ENCODE measurements around the gene CNTNAP5.

GRCh38 chr2:124316881-124317605 is 292.0 kb downstream of the CNTNAP5 start:
- TF ChIP-seq, protein P1, sequence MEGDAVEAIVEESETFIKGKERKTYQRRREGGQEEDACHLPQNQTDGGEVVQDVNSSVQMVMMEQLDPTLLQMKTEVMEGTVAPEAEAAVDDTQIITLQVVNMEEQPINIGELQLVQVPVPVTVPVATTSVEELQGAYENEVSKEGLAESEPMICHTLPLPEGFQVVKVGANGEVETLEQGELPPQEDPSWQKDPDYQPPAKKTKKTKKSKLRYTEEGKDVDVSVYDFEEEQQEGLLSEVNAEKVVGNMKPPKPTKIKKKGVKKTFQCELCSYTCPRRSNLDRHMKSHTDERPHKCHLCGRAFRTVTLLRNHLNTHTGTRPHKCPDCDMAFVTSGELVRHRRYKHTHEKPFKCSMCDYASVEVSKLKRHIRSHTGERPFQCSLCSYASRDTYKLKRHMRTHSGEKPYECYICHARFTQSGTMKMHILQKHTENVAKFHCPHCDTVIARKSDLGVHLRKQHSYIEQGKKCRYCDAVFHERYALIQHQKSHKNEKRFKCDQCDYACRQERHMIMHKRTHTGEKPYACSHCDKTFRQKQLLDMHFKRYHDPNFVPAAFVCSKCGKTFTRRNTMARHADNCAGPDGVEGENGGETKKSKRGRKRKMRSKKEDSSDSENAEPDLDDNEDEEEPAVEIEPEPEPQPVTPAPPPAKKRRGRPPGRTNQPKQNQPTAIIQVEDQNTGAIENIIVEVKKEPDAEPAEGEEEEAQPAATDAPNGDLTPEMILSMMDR (IDR thresholded peaks at IDR 0.05; ENCODE audit: low read length), result no peak
- TF ChIP-seq EZH2 (optimal IDR thresholded peaks at IDR 0.05; ENCODE audit: low read depth, low read length), result no peak

Measured in MM.1S (cell line).